TTC549 (cell line): ENCODE measurements around the gene MBD3L4.
"Not testable (repeated sequence)": the region's sequence is repeated elsewhere in the genome, so short reads cannot be mapped to it uniquely, and the experiment has no call there.

Experiments
- FAIRE-seq: peaks from 2 replicates; lab custom pipeline; 2012; peaks lifted over from hg19 to GRCh38; lab: Jason Lieb, UNC

Gene MBD3L4

GRCh38 chr19:7040079-7040478 is at the start of gene MBD3L4:
Gene MBD3L4 (minus strand): TSS chr19:7040179. CDS start chr19:7040144, 35 bp downstream.
- not testable (repeated sequence) for FAIRE-seq

GRCh38 chr19:7088999-7089398 is 49.0 kb upstream of the MBD3L4 start:
- no peak for FAIRE-seq

- FAIRE-seq = no peak
These were observed 43.3 kb upstream of the MBD3L4 start for GRCh38 chr19:7083076-7083956.

GRCh38 chr19:7078008-7078407 is 38.0 kb upstream of the MBD3L4 start:
- no peak for FAIRE-seq

DNA sequence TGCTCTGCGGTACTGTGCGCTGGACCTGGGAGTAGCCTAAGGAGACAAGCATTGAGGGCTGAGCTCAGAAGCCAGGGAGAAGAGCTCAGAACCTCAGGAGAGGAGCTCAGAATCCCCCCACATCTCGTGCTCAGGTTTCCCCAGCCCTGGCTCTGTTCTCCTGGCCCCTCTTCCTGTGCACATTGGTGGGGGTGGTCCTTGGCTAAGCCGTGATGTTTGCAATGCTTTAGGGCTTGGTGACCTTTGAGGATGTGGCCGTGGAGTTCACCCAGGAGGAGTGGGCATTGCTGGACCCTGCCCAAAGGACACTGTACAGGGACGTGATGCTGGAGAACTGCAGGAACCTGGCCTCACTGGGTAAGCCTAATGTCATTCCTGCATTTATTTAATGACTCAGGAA is 36.2 kb upstream of the MBD3L4 start:
- no peak for FAIRE-seq

- FAIRE-seq = no peak
These were observed 34.8 kb upstream of the MBD3L4 start for GRCh38 chr19:7074705-7075282.

DNA sequence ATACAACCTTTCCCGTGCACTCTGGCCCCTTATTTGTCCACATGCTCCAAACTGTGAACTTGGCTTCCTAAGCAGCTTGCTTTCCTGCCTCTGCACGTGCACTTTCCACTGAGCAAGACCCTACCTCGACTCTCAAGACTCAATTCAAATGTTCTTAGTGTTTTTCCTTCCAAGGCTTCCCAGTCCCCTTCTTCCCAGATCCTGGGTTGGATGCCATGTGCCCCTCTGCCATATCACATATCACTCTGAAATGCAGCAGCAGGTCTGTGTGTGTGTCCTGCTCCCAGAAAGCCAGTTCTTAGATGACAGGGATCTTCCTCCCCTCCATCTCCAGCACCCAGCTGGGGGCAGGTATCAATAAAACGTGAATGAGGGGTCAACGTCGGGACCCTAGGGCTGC is 32.6 kb upstream of the MBD3L4 start:
- FAIRE-seq = no peak

DNA sequence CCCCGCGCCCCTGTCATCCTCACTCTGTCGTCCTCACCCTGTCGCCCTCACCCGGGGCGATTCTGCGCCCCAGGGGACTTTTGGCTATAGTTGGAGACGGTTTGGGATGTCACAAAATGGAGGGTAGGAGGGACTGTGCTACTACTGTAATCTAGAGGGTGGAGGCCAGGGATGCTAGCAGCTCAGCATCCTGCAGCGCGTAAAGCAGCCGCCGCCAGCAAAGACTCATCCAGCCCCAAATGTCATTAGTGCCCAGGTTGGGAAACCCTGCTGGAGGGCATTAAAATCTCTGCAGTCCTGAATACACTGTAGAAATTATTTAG is 29.9 kb upstream of the MBD3L4 start:
- no peak for FAIRE-seq

DNA sequence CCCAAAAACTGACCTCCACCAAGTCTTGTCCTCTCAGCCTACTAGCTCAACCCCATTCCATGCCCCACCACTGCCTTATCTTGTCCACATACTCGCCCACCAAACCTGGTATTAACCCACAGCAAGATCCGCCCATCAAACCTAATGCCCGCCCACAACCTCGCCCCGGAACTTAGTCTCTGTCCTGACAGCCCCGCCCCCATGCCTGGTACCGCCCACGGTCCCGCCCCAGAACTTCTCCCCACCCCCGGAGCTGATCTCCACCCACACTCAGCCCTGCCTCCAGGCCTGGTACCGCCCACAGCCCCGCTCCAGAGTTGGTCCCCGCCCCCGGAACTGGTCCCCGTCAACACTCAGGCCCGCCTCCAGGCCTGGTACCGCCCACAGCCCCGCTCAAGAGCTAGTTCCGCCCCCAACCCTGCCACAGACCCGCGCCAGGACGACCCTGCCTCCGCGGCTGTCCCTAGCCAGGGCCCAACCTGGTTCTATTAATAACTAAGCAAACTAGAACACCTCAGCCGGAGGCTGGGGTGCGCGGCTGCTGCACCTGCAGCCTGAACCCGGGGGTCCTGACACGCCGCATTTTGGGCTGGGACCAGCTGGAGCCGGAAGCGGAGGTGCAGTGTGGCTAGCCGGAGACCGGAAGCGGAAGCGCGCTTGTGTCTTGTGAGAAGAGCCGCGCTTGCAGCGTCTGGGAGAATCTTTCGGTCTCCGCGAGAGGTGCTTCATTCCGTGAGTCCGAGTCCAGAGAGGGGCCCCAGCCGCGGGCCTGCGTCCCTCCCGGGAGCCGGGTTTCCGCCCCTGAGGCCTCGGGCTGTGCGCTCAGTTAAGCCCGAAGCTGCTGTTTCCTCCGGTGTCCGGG is 29.3 kb upstream of the MBD3L4 start, which contains the start of gene ZNF557:
Gene ZNF557, plus strand, starts transcription at position 662 of the 862 bp plus-strand sequence. CDS start 5,372 bp downstream, outside the sequence.
- FAIRE-seq = no peak

DNA sequence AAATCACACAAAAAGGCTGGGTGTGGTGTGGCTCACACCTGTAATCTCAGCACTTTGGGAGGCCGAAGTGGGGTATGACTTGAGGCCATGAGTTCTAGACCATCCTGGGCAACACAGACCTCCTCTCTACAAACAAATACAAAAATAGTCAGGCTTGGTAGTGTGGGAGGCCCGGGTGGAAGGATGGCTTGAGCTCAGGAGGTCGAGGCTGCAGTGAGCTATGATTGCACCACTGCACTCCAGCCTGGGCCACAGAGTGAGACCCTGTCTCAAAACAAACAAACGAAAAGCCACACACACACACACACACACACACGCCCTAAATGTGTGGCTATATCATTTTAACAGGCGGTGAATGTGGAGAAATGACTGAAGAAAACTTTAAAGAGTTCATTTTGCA is 28.6 kb upstream of the MBD3L4 start:
- FAIRE-seq = no peak

- no peak for FAIRE-seq
These were observed 27.7 kb upstream of the MBD3L4 start for GRCh38 chr19:7067716-7068115.

GRCh38 chr19:7067122-7067521 is 27.1 kb upstream of the MBD3L4 start:
- FAIRE-seq = peak; percentile 26

DNA sequence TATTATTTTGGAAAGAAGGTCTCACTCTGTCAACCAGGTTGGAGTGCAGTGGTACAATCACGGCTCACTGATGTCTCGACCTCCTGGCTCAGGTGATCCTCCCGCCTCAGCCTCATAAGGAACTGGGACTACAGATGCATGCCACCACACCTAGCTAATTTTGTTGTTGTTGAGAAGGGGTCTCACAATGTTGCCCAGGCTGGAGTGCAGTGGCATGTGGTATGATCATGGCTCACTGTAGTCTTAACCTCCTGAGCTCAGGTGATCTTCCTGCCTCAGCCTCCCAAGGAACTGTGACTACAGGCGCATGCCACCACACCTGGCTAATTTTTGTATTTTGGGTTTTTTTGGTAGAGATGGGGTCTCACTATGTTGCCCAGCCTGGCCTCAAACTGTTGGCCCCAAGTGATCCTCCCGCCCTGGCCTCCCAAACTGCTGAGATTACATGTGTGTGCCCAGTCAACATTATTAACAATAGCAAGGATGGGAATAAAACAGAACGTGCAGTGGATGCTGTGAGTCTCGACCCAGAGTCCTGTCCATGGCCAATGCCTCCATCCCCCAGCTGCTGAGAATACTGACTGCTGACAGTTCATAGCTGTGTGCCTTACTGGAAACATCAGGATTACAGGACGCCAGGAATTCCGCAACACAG is 23.9 kb upstream of the MBD3L4 start:
- FAIRE-seq = no peak

GRCh38 chr19:7063339-7063738 is 23.4 kb upstream of the MBD3L4 start:
- no peak for FAIRE-seq

DNA sequence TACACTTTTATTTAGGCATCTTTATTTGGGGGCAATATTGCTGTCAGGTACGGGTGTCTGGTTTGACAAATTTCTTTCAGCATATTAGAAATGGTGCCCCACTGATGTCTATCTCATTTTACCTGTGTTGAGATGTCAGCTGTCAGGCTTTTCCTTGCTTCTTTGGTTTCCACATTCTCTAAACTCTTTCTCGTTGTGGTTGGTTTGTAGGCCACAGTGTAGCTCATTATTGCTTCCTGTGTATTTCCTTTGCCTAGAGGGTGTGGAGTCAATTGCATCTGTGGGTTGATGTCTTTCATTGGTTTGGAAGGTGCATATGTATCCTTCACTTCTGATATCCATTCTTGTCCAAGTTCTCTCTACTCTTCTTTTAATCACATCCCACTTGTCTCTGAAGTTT is 20.0 kb upstream of the MBD3L4 start:
- FAIRE-seq = not testable (repeated sequence)

- FAIRE-seq = not testable (repeated sequence)
These were observed 18.6 kb upstream of the MBD3L4 start, which contains the start of gene MBD3L3 for GRCh38 chr19:7058576-7058975. Gene MBD3L3 (minus strand): TSS chr19:7058676. CDS start chr19:7058605, 71 bp downstream.

- not testable (repeated sequence) for FAIRE-seq
These were observed 16.4 kb upstream of the MBD3L4 start for GRCh38 chr19:7056371-7056770.

- not testable (repeated sequence) for FAIRE-seq
These were observed 15.7 kb upstream of the MBD3L4 start for GRCh38 chr19:7055679-7056078.

- FAIRE-seq = not testable (repeated sequence)
These were observed 14.8 kb upstream of the MBD3L4 start for GRCh38 chr19:7054635-7055368.

DNA sequence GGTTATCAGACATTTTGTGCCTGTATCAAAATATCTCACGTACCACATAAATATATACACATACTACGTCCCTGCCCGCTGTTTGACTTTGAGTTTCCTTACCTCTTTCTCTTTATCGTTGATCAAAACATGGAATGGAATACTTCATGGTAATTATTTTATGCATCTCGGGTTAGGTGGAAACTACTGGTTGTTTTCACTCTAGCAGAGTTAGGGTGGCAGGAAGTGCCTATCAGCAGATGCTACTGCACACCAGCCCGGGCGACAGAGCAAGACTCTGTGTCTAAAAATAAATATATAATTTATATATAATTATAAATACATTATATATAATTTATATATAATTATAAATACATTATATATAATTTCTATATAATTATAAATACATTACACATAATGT is 12.9 kb upstream of the MBD3L4 start:
- FAIRE-seq = not testable (repeated sequence)

DNA sequence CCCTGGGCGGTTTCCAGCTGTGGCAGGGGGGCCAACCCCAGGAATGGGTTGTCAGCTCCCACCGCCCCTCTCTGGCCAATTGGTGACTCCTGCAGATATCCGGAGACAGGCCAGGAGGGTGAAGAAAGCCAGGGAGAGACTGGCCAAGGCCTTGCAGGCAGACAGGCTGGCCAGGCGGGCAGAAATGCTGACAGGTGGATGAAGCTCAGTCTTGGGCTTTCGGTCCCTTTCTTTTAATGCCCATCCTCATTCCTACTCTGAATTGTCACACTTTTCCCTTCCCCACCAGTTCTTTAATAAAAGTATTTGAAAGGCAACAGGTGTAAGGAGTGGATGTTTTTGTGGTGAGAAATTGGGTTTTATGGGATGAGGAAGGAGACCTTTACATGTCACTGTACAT is 11.4 kb upstream of the MBD3L4 start:
- FAIRE-seq = not testable (repeated sequence)
